Spleen (tissue), 7 donors: ENCODE data around the gene DOCK11.

Experiments used
- POLR2A ChIP-seq, 3 donors: fragments of 450-650 bp; IDR thresholded peaks; one replicate each; pipeline ENCODE4 v1.5.1; 2017; ENCODE audit warnings: antibody characterized with exemption in 3 of 3, mild to moderate bottlenecking in 1 of 3
- POLR2AphosphoS5 ChIP-seq, 3 donors: sonication (generic); formaldehyde crosslinking; IDR thresholded peaks; one replicate each; pipeline ENCODE4 v1.5.1; 2017; ENCODE audit warnings: antibody characterized with exemption in 3 of 3
- TF ChIP-seq, protein P1 (sequence below), 11 experiments: fragments of 200-600 bp in 7 of 11; fragments of 450-650 bp in 4 of 11; sonication (generic) in 4 of 11; IDR thresholded peaks in 8 of 11; conservative IDR thresholded peaks in 3 of 11; 1 replicate in 7 of 11; 2 replicates in 4 of 11; pipeline versions ENCODE4 v1.4.0 to v1.8.0; 2016 to 2021; ENCODE audit warnings: antibody characterized with exemption in 11 of 11, inconsistent platforms in 4 of 11, mild to moderate bottlenecking in 1 of 11
- donor health status: DM: no; HTN: no; CAD: no; lungs with moderate emphysema.
- donor health status: DM: no; HTN: no; CAD: no.
- donor health status: DM: no; HTN: no; CAD: no.

DNA sequence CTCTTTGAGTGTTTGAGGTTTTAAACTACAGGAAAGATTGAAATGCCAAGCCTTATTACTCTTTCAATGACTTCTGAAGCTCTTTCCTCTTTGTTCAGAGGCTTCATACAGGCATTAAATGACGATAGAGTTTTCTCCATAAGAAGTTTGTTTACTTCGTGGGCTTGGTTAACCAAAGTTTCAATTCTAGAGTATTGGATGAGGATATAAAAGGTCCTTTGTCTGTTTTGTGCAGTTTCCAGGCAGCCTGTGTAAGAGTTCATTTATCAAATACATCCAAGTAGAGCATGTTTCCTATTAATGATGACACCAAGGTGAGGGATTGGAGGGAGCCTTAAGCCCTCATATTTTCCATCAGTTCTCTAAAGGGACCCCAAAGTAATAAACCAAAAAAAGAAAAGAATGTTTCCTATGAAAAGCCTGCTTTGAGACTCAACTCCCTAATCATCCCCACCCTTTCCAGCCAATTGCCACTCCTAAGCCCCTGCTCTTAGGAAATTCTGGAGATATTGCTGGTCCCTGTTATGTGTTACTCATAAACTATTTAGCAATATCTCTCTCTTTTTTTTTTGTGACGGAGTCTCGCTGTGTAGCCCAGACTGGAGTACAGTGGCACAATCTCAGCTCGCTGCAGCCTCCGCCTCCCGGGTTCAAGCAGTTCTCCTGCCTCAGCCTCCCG lies 125.6 kb downstream of the DOCK11 start:
- no peak for TF ChIP-seq POLR2A (IDR thresholded peaks at IDR 0.05)
- TF ChIP-seq, protein P1, sequence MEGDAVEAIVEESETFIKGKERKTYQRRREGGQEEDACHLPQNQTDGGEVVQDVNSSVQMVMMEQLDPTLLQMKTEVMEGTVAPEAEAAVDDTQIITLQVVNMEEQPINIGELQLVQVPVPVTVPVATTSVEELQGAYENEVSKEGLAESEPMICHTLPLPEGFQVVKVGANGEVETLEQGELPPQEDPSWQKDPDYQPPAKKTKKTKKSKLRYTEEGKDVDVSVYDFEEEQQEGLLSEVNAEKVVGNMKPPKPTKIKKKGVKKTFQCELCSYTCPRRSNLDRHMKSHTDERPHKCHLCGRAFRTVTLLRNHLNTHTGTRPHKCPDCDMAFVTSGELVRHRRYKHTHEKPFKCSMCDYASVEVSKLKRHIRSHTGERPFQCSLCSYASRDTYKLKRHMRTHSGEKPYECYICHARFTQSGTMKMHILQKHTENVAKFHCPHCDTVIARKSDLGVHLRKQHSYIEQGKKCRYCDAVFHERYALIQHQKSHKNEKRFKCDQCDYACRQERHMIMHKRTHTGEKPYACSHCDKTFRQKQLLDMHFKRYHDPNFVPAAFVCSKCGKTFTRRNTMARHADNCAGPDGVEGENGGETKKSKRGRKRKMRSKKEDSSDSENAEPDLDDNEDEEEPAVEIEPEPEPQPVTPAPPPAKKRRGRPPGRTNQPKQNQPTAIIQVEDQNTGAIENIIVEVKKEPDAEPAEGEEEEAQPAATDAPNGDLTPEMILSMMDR (IDR thresholded peaks at IDR 0.05 in 8 of 11, conservative IDR thresholded peaks at IDR 0.05 in 3 of 11), result no peak
- no peak for TF ChIP-seq POLR2AphosphoS5 (IDR thresholded peaks at IDR 0.05)
